Sigmoid colon (tissue), 7 donors: Measurements from ENCODE around the gene LEMD3. TPM values are rescaled to one million over a fixed set of nuclear protein-coding genes. Genes with fewer than 3 reads are reported as not detected.

Experiments used
- DNase-seq: peaks from one replicate; pipeline ENCODE4 v3.0.0-alpha.2; 2019
- H3K27ac ChIP-seq, 4 donors: fragments of 200-600 bp; sonication (generic); one replicate each; pipeline ENCODE4 v1.5.1; 2016 to 2019; ENCODE audit warnings: mild to moderate bottlenecking in 1 of 4
- H3K27me3 ChIP-seq, 3 donors: fragments of 200-600 bp; sonication (generic); one replicate each; pipeline ENCODE4 v1.5.1; 2019; ENCODE audit warnings: mild to moderate bottlenecking in 1 of 3
- H3K36me3 ChIP-seq, 4 donors: fragments of 200-600 bp; sonication (generic); one replicate each; pipeline ENCODE4 v1.5.1; 2016 to 2019
- H3K4me1 ChIP-seq, 4 donors: fragments of 200-600 bp; sonication (generic); one replicate each; pipeline ENCODE4 v1.5.1; 2017 to 2019
- H3K4me3 ChIP-seq, 4 donors: fragments of 200-600 bp; sonication (generic); one replicate each; pipeline ENCODE4 v1.5.1; 2017 to 2019; ENCODE audit warnings: mild to moderate bottlenecking in 2 of 4, moderate library complexity in 1 of 4
- H3K9me3 ChIP-seq, 4 donors: fragments of 200-600 bp in 3 of 4; sonication (generic) in 3 of 4; one replicate each; pipeline versions ENCODE4 v1.5.1 to v1.6.1; 2013 to 2019
- EP300 ChIP-seq, 4 donors: sonication (generic); formaldehyde crosslinking; IDR thresholded peaks; one replicate each; pipeline ENCODE4 v1.6.1; 2017; ENCODE audit warnings: antibody characterized with exemption in 4 of 4
- POLR2A ChIP-seq, 2 donors: fragments of 450-650 bp; IDR thresholded peaks; one replicate each; pipeline ENCODE4 v1.6.1; 2016; ENCODE audit warnings: antibody characterized with exemption in 2 of 2, mild to moderate bottlenecking in 2 of 2, moderate library complexity in 2 of 2
- POLR2AphosphoS5 ChIP-seq, 4 donors: sonication (generic); formaldehyde crosslinking; IDR thresholded peaks; one replicate each; pipeline ENCODE4 v1.6.1; 2017; ENCODE audit warnings: antibody characterized with exemption in 4 of 4
- WGBS, 2 donors: extraction: QIAGEN DNeasy Blood & Tissue Kit; methylation state at CpG; one replicate each; pipeline ENCODE4 v1.1.7; 2013; 5-methylcytosine and 5-hydroxymethylcytosine counted together
- intact Hi-C: fragments of 100-400 bp; cut with DNase I; formaldehyde crosslinking; loops from one replicate; pipeline ENCODE4 v1.15.1; 2023
- polyA plus RNA-seq, 3 donors: library from polyadenylated mRNA; stranded (reverse); fragments of 200-250 nt; gene quantifications; one replicate each; pipeline ENCODE4 v1.2.3, GENCODE V29; 2013
- total RNA-seq, 4 donors: library from RNA; depleted of rRNA; stranded (reverse); fragments of >200 nt; gene quantifications; one replicate each; pipeline ENCODE4 v1.1.0, GENCODE V29; 2016
- TF ChIP-seq, protein P1 (sequence below), 4 experiments: fragments of 450-650 bp in 3 of 4; fragments of 200-600 bp in 1 of 4; IDR thresholded peaks; one replicate each; pipeline ENCODE4 v1.5.1; 2016 to 2019; ENCODE audit warnings: antibody characterized with exemption in 4 of 4, mild to moderate bottlenecking in 3 of 4, moderate library complexity in 2 of 4
- donor health status: healthy with polysubstance abuse.
- donor health status: Bipolar disorder and iron deficiency.
- donor health status: healthy.

LEMD3 gene
- total and polyA plus RNA-seq, 7 donors, result 3.6 to 32.7 (median 17.7) TPM

DNA sequence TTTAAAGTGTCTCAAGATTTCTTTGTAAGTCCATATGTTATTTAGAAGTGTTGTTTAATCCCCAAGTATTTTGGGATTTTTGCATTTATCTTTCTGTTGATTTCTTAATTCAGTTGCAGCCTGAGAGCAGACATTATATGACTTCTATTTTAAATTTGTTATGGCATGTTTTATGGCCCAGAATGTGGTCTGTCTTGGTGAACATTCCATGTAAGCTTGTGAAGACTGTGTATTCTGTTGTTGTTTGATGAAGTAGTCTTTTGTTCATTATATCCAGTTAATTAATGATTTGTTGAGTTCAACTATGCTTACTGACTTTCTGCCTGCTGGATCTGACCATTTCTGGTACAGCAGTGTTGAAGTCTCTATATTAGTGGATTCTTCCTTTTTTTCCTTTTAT is 34.0 kb downstream of the LEMD3 start:
- Histone ChIP-seq H3K4me1 (peaks cover 0 to 13% (median 2%) of the 10 kb centered on the region in 4 donors), H3K36me3 (no peaks in the 10 kb centered on the region), H3K9me3 (no peaks in the 10 kb centered on the region), H3K27me3 (no peaks in the 10 kb centered on the region), H3K27ac (no peak overlapping the region), H3K4me3 (no peak overlapping the region)
- TF ChIP-seq EP300 (IDR thresholded peaks at IDR 0.05), result no peak
- no peak for TF ChIP-seq POLR2A (IDR thresholded peaks at IDR 0.05)
- TF ChIP-seq POLR2AphosphoS5 (IDR thresholded peaks at IDR 0.05), result no peak
- TF ChIP-seq, protein P1, sequence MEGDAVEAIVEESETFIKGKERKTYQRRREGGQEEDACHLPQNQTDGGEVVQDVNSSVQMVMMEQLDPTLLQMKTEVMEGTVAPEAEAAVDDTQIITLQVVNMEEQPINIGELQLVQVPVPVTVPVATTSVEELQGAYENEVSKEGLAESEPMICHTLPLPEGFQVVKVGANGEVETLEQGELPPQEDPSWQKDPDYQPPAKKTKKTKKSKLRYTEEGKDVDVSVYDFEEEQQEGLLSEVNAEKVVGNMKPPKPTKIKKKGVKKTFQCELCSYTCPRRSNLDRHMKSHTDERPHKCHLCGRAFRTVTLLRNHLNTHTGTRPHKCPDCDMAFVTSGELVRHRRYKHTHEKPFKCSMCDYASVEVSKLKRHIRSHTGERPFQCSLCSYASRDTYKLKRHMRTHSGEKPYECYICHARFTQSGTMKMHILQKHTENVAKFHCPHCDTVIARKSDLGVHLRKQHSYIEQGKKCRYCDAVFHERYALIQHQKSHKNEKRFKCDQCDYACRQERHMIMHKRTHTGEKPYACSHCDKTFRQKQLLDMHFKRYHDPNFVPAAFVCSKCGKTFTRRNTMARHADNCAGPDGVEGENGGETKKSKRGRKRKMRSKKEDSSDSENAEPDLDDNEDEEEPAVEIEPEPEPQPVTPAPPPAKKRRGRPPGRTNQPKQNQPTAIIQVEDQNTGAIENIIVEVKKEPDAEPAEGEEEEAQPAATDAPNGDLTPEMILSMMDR (IDR thresholded peaks at IDR 0.05), result no peak
- intact Hi-C loops, result no loop called here
- DNase-seq, result no peak

DNA sequence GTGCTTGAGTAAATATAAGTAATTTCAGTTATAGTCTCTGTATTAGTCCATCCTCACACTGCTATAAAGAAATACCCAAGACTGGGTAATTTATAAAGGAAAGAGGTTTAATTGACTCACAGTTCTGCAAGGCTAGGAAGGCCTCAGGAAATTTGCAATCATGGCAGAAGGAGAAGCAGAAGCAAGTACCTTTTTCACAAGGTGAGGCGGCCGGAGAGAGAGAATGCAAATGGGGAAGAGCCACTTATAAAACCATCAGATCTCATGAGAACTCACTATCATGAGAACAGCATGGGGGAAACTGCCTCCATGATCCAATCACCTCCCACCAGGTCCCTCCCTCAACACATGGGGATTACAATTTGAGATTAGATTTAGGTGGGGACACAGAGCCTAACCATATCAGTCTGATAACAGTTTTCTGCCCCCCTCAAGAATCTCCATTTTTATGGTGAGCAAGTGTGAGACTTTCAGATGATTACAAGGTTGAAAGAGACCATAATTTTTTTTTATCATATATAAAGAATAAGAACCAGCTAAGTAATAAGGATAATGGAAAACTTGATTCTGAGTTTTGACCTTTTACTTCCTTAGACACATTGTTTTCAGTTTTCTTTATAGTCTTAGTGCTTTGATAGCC is 35.6 kb downstream of the LEMD3 start:
- Histone ChIP-seq H3K4me1 (peaks cover 0 to 29% (median 9%) of the 10 kb centered on the region in 4 donors), H3K27ac (no peak overlapping the region), H3K36me3 (no peaks in the 10 kb centered on the region), H3K4me3 (no peak overlapping the region), H3K27me3 (no peaks in the 10 kb centered on the region), H3K9me3 (no peaks in the 10 kb centered on the region)
- TF ChIP-seq POLR2A (IDR thresholded peaks at IDR 0.05) (no peak), POLR2AphosphoS5 (IDR thresholded peaks at IDR 0.05) (no peak), EP300 (IDR thresholded peaks at IDR 0.05) (no peak)
- TF ChIP-seq, protein P1 (IDR thresholded peaks at IDR 0.05), result no peak
- 79 to 99% methylated on average over 2 of the region's 2 CpGs for WGBS, 2 donors
- no peak for DNase-seq
- intact Hi-C loops, result no loop called here

DNA sequence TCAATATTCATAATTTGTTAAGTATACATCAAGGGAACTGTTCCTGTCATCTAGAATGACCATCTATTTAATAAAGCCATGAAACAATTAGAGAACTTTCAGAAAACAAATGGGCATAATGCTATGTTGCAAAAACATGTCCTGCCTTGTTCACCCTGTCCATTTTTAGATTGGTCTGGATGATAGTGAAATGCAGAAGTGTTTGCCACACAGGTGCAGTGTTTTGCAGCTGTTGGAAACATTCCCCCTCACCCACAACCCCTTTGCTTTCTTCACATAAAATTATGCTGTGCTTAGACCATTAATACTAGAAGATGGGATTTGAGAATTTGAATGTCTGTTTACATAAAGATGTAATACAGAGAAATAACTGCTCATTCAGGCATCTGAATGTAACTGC is 36.5 kb downstream of the LEMD3 start:
- no peak for DNase-seq
- Histone ChIP-seq H3K4me1 (peaks cover 0 to 38% (median 9%) of the 10 kb centered on the region in 4 donors), H3K27me3 (no peaks in the 10 kb centered on the region), H3K4me3 (no peak overlapping the region), H3K36me3 (no peaks in the 10 kb centered on the region), H3K9me3 (no peaks in the 10 kb centered on the region), H3K27ac (no peak overlapping the region)
- intact Hi-C loops, result no loop called here
- TF ChIP-seq, protein P1 (IDR thresholded peaks at IDR 0.05), result no peak
- TF ChIP-seq POLR2AphosphoS5 (IDR thresholded peaks at IDR 0.05) (no peak), EP300 (IDR thresholded peaks at IDR 0.05) (no peak), POLR2A (IDR thresholded peaks at IDR 0.05) (no peak)

DNA sequence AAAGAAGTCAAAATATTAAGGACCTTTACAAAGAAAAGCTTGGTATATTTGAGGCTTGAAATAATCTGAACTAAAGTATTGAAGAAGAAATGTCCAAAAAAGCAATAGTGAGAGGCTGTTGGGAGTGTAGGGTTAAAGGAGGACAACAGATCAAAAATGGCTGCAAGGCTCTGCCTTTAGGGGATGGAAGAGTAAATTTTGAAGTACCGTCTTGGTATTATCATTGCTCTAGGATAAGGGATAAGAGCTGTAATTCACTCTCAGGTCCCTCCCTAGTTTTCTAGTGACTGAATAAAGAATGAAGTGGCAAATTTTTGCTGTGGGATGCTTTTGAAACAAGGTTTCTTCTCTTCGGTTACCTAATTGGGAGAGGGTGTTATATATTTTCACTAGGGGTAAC is 38.7 kb downstream of the LEMD3 start:
- intact Hi-C loops, result no loop called here
- H3K36me3 ChIP-seq, result no peaks in the 10 kb centered on the region
- H3K4me3 ChIP-seq, result no peak overlapping the region
- no peak overlapping the region for H3K27ac ChIP-seq
- whole genome bisulfite sequencing, 2 donors, result 93 to 94% methylated on average over 2 of the region's 2 CpGs
- DNase-seq, result no peak
- H3K4me1 ChIP-seq, result peaks cover 0 to 38% (median 9%) of the 10 kb centered on the region in 4 donors
- TF ChIP-seq EP300 (IDR thresholded peaks at IDR 0.05) (no peak), POLR2A (IDR thresholded peaks at IDR 0.05) (no peak), POLR2AphosphoS5 (IDR thresholded peaks at IDR 0.05) (no peak)
- TF ChIP-seq, protein P1 (IDR thresholded peaks at IDR 0.05), result no peak
- H3K9me3 ChIP-seq, result no peaks in the 10 kb centered on the region
- H3K27me3 ChIP-seq, result no peaks in the 10 kb centered on the region
